Measurements from ENCODE around the gene STK10. TPM values are rescaled to one million over a fixed set of nuclear protein-coding genes. Genes with fewer than 3 reads are reported as not detected.
A peak's percentile ranks its signal among the peaks of the same experiment; 100 is the strongest.

The STK10 gene
- total RNA-seq (10 to 100 TPM in 8 of 9 donors, 1 to 10 TPM in 1; 6.6 to 39.1 (median 24.2) TPM), polyA plus RNA-seq (10 to 100 TPM in 2 of 3 donors, 1 to 10 TPM in 1; 5.5 to 17.1 (median 12.9) TPM)
- long read RNA-seq, donor 1, full-length matches to known transcripts = 1 of 1 reads
- long read RNA-seq, donor 1, partial matches to known transcripts = 0 of 1 reads
- long read RNA-seq, donor 1, other reads (novel, unspliced or antisense) = 0 of 1 reads
- long read RNA-seq, donor 2, partial matches to known transcripts = 5 of 5 reads
- long read RNA-seq, donor 2, other reads (novel, unspliced or antisense) = 0 of 5 reads
- long read RNA-seq, donor 3, full-length matches to known transcripts = 2 of 2 reads
- long read RNA-seq, donor 3, partial matches to known transcripts = 0 of 2 reads
- long read RNA-seq, donor 3, other reads (novel, unspliced or antisense) = 0 of 2 reads
- long read RNA-seq, donor 4, partial matches to known transcripts = 0 of 1 reads
- long read RNA-seq, donor 4, other reads (novel, unspliced or antisense) = 1 of 1 reads
- long read RNA-seq, donor 5, full-length matches to known transcripts = 54 of 68 reads
- long read RNA-seq, donor 5, partial matches to known transcripts = 12 of 68 reads
- long read RNA-seq, donor 5, other reads (novel, unspliced or antisense) = 2 of 68 reads
- long read RNA-seq, donor 6, partial matches to known transcripts = 0 of 2 reads
- long read RNA-seq, donor 6, other reads (novel, unspliced or antisense) = 2 of 2 reads
- long read RNA-seq, donor 7, full-length matches to known transcripts = 2 of 2 reads
- long read RNA-seq, donor 7, partial matches to known transcripts = 0 of 2 reads
- long read RNA-seq, donor 7, other reads (novel, unspliced or antisense) = 0 of 2 reads
- long read RNA-seq, donor 8, full-length matches to known transcripts = 1 of 1 reads
- long read RNA-seq, donor 8, partial matches to known transcripts = 0 of 1 reads
- long read RNA-seq, donor 8, other reads (novel, unspliced or antisense) = 0 of 1 reads
- long read RNA-seq, donor 9 = 0 reads
- long read RNA-seq, donor 10 = 0 reads

DNA sequence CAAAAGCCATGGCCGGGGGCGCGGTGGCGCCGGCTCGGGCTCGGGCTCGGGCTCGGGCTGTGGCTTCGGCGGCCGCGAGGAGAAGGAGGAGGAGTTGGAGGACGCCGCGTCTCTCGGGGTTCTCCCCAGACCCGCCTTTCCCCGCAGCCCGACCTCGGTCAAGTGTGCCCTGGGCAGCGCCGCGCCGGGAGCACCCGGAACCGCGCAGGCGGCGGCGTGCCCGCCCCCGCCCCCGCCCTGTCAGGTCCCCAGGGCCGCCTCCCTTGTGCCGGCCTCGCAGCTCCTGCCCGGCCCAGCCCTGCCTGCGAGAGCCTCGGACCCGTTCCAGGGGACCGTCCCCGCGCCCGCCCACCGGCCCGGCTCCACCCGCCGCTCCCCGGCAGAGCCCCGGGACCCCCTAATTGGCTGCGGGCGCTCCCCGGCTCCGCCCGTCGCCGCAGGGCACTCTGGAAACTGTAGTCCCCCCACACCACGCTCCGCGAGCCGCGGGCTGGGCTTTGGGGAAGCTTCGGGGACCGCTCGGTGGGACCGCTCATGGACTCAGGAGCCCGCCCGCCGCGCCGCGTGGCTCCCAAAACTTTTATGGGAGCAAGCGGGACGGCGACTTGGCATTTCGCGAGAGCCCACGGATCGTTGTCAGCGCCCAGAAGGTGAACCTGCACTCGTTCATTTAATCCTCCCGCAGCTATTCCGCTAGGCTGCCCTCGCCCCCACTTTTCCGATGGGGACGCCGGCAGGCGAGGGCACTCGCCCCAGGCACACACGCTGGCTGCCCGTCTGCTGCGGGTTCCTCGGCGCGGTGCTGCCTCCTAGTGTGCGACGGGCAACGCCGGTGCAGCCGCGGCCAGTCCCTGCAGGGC, at the start of gene STK10:
TSS of gene STK10 (minus strand) at position 192 of the 860 bp plus-strand sequence. CDS start at position 10, 182 bp downstream.
- H3K4me3 ChIP-seq = peak within 1 kb of the TSS; percentile 21 to 88 (median 82)
- H3K27ac ChIP-seq = peak within 1 kb of the TSS; percentile 67 to 90 (median 84)
- WGBS, 4 donors = 0 to 1% (median 0%) methylated on average over 2 to 102 of the region's 102 CpGs
- H3K4me1 ChIP-seq (replicated peaks in 1 of 2) = peaks cover 5 to 21% of the 10 kb centered on the region in 2 donors
- no peaks in the 10 kb centered on the region for H3K36me3 ChIP-seq (replicated peaks in 1 of 2)
- peak; percentile 93 to 95 (median 94) for DNase-seq
- intact Hi-C loops (cut with DNase I) = loop anchor here (2.0 to 10.0 kb wide), 3 partner anchors 76 to 97 kb away; partner anchors contain the start of gene UBTD2 (in 1 of the 2)
- no peaks in the 10 kb centered on the region for H3K9me3 ChIP-seq (replicated peaks in 1 of 3)
- no peaks in the 10 kb centered on the region for H3K27me3 ChIP-seq
- TF ChIP-seq, protein P1, sequence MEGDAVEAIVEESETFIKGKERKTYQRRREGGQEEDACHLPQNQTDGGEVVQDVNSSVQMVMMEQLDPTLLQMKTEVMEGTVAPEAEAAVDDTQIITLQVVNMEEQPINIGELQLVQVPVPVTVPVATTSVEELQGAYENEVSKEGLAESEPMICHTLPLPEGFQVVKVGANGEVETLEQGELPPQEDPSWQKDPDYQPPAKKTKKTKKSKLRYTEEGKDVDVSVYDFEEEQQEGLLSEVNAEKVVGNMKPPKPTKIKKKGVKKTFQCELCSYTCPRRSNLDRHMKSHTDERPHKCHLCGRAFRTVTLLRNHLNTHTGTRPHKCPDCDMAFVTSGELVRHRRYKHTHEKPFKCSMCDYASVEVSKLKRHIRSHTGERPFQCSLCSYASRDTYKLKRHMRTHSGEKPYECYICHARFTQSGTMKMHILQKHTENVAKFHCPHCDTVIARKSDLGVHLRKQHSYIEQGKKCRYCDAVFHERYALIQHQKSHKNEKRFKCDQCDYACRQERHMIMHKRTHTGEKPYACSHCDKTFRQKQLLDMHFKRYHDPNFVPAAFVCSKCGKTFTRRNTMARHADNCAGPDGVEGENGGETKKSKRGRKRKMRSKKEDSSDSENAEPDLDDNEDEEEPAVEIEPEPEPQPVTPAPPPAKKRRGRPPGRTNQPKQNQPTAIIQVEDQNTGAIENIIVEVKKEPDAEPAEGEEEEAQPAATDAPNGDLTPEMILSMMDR (IDR thresholded peaks at IDR 0.05) = peak; percentile 83 to 95 (median 86)
- TF ChIP-seq POLR2A (IDR thresholded peaks at IDR 0.05) = peak; percentile 63 to 74

DNA sequence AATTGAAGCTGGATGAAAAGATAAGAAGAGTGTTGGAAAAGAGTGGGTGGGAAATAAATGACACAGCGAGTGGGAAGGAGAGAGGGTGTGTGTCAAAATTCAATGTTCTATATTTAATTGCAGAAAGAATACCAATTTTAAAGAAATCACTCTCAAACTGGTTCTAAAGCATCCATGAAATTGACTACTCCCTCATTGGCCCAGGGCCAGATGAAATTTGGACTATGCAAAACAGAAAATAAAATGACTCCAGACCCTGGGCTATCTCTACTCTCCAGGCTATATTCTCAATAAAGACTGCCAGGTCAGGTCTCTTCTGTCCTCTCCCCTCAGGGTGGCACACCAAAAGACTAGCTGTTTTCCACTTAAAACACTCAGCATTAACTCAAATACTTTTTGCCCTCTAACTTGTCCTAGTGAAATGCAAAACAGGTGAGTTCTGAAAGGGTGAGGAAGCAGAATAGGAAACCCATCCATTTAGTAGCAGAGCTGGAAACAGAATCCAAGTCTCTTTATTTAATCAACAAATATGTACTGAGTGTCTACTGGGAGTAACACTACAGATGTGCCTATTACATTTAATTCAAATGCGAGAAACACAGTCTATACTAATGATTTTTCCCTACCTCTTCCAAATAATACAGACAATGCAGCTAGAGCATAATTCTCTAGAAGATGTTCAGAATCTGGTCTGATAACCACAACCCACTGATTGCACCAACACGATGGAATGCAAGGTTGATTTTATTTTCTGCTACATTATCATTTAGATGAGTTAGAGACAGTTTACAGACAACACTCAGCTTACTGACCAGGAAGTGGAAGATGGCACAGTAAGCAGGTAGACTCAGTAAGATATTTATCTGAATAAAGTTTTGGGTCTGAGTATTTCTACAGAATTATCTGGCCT, 48.1 kb upstream of the STK10 start:
- intact Hi-C loops (cut with DNase I) = loop anchor here in 1 of 2 donors (5.0 kb wide), 1 partner anchor 329 kb away; no protein-coding TSS in a partner anchor
- 71 to 75% (median 74%) methylated on average over 3 of the region's 3 CpGs for WGBS, 4 donors
- Histone ChIP-seq H3K27ac (no peak overlapping the region), H3K4me1 (replicated peaks in 1 of 2) (peaks cover 0 to 3% of the 10 kb centered on the region in 2 donors), H3K4me3 (no peak overlapping the region), H3K9me3 (replicated peaks in 1 of 3) (no peaks in the 10 kb centered on the region), H3K27me3 (no peaks in the 10 kb centered on the region), H3K36me3 (replicated peaks in 1 of 2) (peaks cover 0 to 6% of the 10 kb centered on the region in 2 donors)
- DNase-seq = no peak
- TF ChIP-seq, protein P1 (IDR thresholded peaks at IDR 0.05) = no peak
- no peak for TF ChIP-seq POLR2A (IDR thresholded peaks at IDR 0.05)

DNA sequence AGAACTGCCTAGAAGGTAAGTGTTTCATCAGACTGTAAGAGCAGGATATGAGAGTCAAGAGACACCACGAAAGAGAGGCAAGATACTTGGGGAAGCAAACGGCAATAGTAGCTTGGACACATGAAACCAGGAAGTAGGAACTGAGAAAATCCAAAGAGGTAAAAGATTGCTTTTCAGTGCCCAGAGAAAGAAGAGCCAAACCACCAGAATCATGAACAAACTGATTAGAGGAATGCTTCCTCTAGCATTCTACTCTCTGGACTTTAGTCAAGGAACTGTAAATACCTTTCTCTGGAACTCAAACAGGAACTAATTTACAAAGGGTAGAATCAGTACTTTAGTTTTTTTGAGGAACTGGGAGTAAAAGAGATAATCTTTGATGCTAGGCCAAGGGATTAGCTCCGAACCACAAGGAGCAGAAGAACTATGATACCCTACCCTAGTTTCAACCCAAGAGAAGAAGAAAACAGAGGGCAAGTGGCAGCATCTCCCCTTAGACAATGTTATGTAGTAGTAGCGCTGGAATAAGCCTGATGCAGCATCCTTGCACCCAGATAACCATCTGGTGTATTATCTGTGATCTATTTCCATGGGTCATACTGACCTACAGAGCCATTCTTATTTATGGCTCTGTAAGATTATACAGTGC, 47.2 kb upstream of the STK10 start:
- H3K27ac ChIP-seq = no peak overlapping the region
- H3K9me3 ChIP-seq (replicated peaks in 1 of 3) = no peaks in the 10 kb centered on the region
- intact Hi-C loops (cut with DNase I) = loop anchor here in 1 of 2 donors (5.0 kb wide), 1 partner anchor 328 kb away; no protein-coding TSS in a partner anchor
- H3K27me3 ChIP-seq = no peaks in the 10 kb centered on the region
- TF ChIP-seq POLR2A (IDR thresholded peaks at IDR 0.05) = no peak
- TF ChIP-seq, protein P1 (IDR thresholded peaks at IDR 0.05) = no peak
- peaks cover 0 to 3% of the 10 kb centered on the region in 2 donors for H3K4me1 ChIP-seq (replicated peaks in 1 of 2)
- H3K36me3 ChIP-seq (replicated peaks in 1 of 2) = peaks cover 0 to 6% of the 10 kb centered on the region in 2 donors
- H3K4me3 ChIP-seq = no peak overlapping the region
- WGBS, 4 donors = 58 to 79% (median 62%) methylated on average over 4 of the region's 4 CpGs
- DNase-seq = no peak
